Neural progenitor cell (in vitro differentiated cells): ENCODE measurements around the gene SLC17A1.

Experiments
- EZH2 ChIP-seq: fragments of 200-600 bp; sonication (generic); IDR thresholded peaks from 2 replicates; pipeline ENCODE4 v1.6.1; 2017; ENCODE audit warnings: antibody characterized with exemption, mild to moderate bottlenecking, moderate library complexity
- TF ChIP-seq, protein P1 (sequence below): fragments of 200-600 bp; sonication (generic); IDR thresholded peaks from 2 replicates; pipeline ENCODE4 v1.5.1; 2017; ENCODE audit warnings: antibody characterized with exemption, mild to moderate bottlenecking

DNA sequence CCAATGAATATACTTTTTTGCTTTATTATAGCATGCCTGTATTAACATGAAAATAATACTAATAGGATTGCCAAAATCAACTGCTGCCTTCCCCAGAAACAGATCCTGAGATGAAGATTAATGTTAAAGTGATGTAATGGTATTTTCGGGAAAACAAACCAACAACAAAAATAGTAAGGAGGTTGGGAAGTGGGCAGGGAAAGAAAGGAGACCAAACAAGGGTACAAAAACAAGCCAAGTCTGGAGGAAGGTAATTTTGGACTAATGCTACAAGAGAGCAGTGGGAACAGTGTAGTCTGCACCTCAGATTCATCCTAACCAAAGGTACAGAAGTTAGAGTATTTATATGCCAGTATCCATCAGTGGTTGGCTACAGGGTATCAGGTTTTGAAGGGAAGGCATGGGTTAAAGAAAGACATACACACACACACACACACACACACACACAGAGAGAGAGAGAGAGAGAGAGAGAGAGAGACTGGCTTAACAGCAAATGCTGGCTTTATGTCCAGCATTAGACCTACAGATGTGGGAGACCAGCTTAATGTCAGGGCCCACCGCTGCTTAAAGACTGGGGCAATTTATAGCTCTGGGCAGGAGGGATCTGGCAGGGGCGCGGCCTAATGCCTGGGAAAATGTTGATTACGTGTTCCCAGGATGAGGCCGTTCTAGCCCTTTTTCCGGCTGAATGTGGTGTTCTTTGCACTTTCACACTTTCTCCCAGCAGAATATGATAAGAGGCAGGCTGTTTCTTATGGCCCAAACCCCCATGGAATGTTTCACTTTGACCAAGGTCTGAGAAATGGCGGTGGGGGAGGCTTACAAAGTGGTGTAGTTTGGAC lies 3.8 kb upstream of the SLC17A1 start:
- TF ChIP-seq EZH2: no peak
- TF ChIP-seq, protein P1, sequence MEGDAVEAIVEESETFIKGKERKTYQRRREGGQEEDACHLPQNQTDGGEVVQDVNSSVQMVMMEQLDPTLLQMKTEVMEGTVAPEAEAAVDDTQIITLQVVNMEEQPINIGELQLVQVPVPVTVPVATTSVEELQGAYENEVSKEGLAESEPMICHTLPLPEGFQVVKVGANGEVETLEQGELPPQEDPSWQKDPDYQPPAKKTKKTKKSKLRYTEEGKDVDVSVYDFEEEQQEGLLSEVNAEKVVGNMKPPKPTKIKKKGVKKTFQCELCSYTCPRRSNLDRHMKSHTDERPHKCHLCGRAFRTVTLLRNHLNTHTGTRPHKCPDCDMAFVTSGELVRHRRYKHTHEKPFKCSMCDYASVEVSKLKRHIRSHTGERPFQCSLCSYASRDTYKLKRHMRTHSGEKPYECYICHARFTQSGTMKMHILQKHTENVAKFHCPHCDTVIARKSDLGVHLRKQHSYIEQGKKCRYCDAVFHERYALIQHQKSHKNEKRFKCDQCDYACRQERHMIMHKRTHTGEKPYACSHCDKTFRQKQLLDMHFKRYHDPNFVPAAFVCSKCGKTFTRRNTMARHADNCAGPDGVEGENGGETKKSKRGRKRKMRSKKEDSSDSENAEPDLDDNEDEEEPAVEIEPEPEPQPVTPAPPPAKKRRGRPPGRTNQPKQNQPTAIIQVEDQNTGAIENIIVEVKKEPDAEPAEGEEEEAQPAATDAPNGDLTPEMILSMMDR: no peak
